HG03571 (cell line): Measurements from ENCODE around the gene PFDN2.

Experiments
- ATAC-seq: cut with Tn5 transposase; IDR thresholded peaks from one replicate; pipeline ENCODE4 v1.9.1; 2021; ENCODE audit not compliant: unreplicated experiment

Gene PFDN2

GRCh38 chr1:161061419-161061818 is 56.4 kb downstream of the PFDN2 start:
- ATAC-seq = no peak

- no peak for ATAC-seq
Measured at GRCh38 chr1:161059293-161059692, 58.5 kb downstream of the PFDN2 start.

- ATAC-seq = no peak
Measured at GRCh38 chr1:161054805-161055204, 63.0 kb downstream of the PFDN2 start.

GRCh38 chr1:161054232-161054631 is 63.6 kb downstream of the PFDN2 start:
- no peak for ATAC-seq

GRCh38 chr1:161052899-161053298 is 64.9 kb downstream of the PFDN2 start:
- no peak for ATAC-seq

- ATAC-seq = no peak
Measured at GRCh38 chr1:161051219-161051618, 66.6 kb downstream of the PFDN2 start.
